GM23338 (cell line): ENCODE data around the gene USP17L22.
"Not testable (repeated sequence)": the region's sequence is repeated elsewhere in the genome, so short reads cannot be mapped to it uniquely, and the experiment has no call there.

Experiments used
- CREB1 ChIP-seq: fragments of 250-450 bp; sonication (Bioruptor Pico); IDR thresholded peaks from 2 replicates; pipeline ENCODE4 v1.5.0; 2020; ENCODE audit warnings: low read depth, mild to moderate bottlenecking, moderate library complexity
- EZH2 ChIP-seq: fragments of 200-600 bp; sonication (generic); IDR thresholded peaks from one replicate; pipeline ENCODE4 v1.8.0; 2017; ENCODE audit warnings: antibody characterized with exemption, mild to moderate bottlenecking, low read depth; ENCODE audit not compliant: unreplicated experiment
- EZH2phosphoT487 ChIP-seq: fragments of 200-600 bp; sonication (generic); IDR thresholded peaks from one replicate; pipeline ENCODE4 v1.8.1; 2018; ENCODE audit warnings: antibody characterized with exemption; ENCODE audit not compliant: unreplicated experiment
- POLR2AphosphoS5 ChIP-seq: IDR thresholded peaks from 2 replicates; pipeline ENCODE4 v1.6.1; 2016; ENCODE audit warnings: antibody characterized with exemption, low read depth
- STAT1 ChIP-seq: IDR thresholded peaks from one replicate; pipeline ENCODE4 v1.6.1; 2016; ENCODE audit warnings: antibody characterized with exemption; ENCODE audit not compliant: unreplicated experiment
- ZNF114 ChIP-seq: fragments of 250-450 bp; sonication (Bioruptor Pico); IDR thresholded peaks from 2 replicates; pipeline ENCODE4 v1.5.0; 2020; ENCODE audit warnings: mild to moderate bottlenecking, moderate library complexity
- ZNF331 ChIP-seq: fragments of 250-450 bp; sonication (Bioruptor Pico); IDR thresholded peaks from 2 replicates; pipeline ENCODE4 v1.5.0; 2020; ENCODE audit warnings: low read depth, mild to moderate bottlenecking, moderate library complexity
- TF ChIP-seq, protein P1 (sequence below), 2 experiments: fragments of 200-600 bp in 1 of 2; sonication (generic) in 1 of 2; conservative IDR thresholded peaks; 2 replicates each; pipeline versions ENCODE4 v1.5.1 to v1.6.1; 2016 to 2017; ENCODE audit warnings: antibody characterized with exemption in 2 of 2, low read depth in 2 of 2, mild to moderate bottlenecking in 2 of 2, moderate library complexity in 1 of 2
- TF ChIP-seq, protein P2 (sequence below): IDR thresholded peaks from 2 replicates; pipeline ENCODE4 v1.6.1; 2016; ENCODE audit warnings: antibody characterized with exemption
- TF ChIP-seq, protein P3 (sequence below): fragments of 250-450 bp; sonication (Bioruptor Pico); IDR thresholded peaks from 2 replicates; pipeline ENCODE4 v1.5.0; 2020; ENCODE audit warnings: mild to moderate bottlenecking, moderate library complexity
- TF ChIP-seq, protein P4 (sequence below): IDR thresholded peaks from one replicate; pipeline ENCODE4 v1.6.1; 2018; ENCODE audit warnings: antibody characterized with exemption; ENCODE audit not compliant: unreplicated experiment

DNA sequence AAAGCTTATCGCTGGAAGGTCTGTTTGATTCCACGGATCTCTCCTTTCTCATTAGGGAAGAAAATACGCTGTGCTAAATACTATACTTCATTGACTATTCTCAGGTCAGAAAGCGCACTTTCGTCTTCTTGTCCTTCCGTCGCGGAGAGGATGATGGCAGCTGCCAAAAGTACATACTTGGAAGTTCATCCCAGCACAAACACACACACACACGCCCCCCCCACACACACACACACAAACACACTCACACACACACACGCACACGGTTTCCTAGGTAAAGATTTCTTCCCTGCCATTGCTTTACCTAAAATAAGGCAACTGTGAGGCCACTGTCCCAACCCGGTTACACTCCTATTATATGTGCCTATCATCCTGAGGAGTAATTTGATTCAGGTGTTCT is 29.0 kb upstream of the USP17L22 start:
- TF ChIP-seq CREB1 (CRISPR knock-in tag); ZNF114 (CRISPR knock-in tag); POLR2AphosphoS5; EZH2; EZH2phosphoT487; STAT1; ZNF331 (CRISPR knock-in tag): not testable (repeated sequence)
- TF ChIP-seq, protein P1, sequence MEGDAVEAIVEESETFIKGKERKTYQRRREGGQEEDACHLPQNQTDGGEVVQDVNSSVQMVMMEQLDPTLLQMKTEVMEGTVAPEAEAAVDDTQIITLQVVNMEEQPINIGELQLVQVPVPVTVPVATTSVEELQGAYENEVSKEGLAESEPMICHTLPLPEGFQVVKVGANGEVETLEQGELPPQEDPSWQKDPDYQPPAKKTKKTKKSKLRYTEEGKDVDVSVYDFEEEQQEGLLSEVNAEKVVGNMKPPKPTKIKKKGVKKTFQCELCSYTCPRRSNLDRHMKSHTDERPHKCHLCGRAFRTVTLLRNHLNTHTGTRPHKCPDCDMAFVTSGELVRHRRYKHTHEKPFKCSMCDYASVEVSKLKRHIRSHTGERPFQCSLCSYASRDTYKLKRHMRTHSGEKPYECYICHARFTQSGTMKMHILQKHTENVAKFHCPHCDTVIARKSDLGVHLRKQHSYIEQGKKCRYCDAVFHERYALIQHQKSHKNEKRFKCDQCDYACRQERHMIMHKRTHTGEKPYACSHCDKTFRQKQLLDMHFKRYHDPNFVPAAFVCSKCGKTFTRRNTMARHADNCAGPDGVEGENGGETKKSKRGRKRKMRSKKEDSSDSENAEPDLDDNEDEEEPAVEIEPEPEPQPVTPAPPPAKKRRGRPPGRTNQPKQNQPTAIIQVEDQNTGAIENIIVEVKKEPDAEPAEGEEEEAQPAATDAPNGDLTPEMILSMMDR (conservative IDR thresholded peaks at IDR 0.05; ENCODE audit: low read depth in 2 of 2) = not testable (repeated sequence)
- TF ChIP-seq, protein P2, sequence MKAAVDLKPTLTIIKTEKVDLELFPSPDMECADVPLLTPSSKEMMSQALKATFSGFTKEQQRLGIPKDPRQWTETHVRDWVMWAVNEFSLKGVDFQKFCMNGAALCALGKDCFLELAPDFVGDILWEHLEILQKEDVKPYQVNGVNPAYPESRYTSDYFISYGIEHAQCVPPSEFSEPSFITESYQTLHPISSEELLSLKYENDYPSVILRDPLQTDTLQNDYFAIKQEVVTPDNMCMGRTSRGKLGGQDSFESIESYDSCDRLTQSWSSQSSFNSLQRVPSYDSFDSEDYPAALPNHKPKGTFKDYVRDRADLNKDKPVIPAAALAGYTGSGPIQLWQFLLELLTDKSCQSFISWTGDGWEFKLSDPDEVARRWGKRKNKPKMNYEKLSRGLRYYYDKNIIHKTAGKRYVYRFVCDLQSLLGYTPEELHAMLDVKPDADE = not testable (repeated sequence)
- TF ChIP-seq, protein P3, sequence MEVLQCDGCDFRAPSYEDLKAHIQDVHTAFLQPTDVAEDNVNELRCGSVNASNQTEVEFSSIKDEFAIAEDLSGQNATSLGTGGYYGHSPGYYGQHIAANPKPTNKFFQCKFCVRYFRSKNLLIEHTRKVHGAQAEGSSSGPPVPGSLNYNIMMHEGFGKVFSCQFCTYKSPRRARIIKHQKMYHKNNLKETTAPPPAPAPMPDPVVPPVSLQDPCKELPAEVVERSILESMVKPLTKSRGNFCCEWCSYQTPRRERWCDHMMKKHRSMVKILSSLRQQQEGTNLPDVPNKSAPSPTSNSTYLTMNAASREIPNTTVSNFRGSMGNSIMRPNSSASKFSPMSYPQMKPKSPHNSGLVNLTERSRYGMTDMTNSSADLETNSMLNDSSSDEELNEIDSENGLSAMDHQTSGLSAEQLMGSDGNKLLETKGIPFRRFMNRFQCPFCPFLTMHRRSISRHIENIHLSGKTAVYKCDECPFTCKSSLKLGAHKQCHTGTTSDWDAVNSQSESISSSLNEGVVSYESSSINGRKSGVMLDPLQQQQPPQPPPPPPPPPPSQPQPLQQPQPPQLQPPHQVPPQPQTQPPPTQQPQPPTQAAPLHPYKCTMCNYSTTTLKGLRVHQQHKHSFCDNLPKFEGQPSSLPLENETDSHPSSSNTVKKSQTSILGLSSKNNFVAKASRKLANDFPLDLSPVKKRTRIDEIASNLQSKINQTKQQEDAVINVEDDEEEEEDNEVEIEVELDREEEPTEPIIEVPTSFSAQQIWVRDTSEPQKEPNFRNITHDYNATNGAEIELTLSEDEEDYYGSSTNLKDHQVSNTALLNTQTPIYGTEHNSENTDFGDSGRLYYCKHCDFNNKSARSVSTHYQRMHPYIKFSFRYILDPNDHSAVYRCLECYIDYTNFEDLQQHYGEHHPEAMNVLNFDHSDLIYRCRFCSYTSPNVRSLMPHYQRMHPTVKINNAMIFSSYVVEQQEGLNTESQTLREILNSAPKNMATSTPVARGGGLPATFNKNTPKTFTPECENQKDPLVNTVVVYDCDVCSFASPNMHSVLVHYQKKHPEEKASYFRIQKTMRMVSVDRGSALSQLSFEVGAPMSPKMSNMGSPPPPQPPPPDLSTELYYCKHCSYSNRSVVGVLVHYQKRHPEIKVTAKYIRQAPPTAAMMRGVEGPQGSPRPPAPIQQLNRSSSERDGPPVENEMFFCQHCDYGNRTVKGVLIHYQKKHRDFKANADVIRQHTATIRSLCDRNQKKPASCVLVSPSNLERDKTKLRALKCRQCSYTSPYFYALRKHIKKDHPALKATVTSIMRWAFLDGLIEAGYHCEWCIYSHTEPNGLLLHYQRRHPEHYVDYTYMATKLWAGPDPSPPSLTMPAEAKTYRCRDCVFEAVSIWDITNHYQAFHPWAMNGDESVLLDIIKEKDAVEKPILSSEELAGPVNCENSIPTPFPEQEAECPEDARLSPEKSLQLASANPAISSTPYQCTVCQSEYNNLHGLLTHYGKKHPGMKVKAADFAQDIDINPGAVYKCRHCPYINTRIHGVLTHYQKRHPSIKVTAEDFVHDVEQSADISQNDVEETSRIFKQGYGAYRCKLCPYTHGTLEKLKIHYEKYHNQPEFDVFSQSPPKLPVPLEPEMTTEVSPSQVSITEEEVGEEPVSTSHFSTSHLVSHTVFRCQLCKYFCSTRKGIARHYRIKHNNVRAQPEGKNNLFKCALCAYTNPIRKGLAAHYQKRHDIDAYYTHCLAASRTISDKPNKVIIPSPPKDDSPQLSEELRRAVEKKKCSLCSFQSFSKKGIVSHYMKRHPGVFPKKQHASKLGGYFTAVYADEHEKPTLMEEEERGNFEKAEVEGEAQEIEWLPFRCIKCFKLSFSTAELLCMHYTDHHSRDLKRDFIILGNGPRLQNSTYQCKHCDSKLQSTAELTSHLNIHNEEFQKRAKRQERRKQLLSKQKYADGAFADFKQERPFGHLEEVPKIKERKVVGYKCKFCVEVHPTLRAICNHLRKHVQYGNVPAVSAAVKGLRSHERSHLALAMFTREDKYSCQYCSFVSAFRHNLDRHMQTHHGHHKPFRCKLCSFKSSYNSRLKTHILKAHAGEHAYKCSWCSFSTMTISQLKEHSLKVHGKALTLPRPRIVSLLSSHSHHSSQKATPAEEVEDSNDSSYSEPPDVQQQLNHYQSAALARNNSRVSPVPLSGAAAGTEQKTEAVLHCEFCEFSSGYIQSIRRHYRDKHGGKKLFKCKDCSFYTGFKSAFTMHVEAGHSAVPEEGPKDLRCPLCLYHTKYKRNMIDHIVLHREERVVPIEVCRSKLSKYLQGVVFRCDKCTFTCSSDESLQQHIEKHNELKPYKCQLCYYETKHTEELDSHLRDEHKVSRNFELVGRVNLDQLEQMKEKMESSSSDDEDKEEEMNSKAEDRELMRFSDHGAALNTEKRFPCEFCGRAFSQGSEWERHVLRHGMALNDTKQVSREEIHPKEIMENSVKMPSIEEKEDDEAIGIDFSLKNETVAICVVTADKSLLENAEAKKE (CRISPR knock-in tag) = not testable (repeated sequence)
- TF ChIP-seq, protein P4, sequence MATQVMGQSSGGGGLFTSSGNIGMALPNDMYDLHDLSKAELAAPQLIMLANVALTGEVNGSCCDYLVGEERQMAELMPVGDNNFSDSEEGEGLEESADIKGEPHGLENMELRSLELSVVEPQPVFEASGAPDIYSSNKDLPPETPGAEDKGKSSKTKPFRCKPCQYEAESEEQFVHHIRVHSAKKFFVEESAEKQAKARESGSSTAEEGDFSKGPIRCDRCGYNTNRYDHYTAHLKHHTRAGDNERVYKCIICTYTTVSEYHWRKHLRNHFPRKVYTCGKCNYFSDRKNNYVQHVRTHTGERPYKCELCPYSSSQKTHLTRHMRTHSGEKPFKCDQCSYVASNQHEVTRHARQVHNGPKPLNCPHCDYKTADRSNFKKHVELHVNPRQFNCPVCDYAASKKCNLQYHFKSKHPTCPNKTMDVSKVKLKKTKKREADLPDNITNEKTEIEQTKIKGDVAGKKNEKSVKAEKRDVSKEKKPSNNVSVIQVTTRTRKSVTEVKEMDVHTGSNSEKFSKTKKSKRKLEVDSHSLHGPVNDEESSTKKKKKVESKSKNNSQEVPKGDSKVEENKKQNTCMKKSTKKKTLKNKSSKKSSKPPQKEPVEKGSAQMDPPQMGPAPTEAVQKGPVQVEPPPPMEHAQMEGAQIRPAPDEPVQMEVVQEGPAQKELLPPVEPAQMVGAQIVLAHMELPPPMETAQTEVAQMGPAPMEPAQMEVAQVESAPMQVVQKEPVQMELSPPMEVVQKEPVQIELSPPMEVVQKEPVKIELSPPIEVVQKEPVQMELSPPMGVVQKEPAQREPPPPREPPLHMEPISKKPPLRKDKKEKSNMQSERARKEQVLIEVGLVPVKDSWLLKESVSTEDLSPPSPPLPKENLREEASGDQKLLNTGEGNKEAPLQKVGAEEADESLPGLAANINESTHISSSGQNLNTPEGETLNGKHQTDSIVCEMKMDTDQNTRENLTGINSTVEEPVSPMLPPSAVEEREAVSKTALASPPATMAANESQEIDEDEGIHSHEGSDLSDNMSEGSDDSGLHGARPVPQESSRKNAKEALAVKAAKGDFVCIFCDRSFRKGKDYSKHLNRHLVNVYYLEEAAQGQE = not testable (repeated sequence)
